Measurements from ENCODE around the gene SNX32. TPM values are rescaled to one million over a fixed set of nuclear protein-coding genes. Genes with fewer than 3 reads are reported as not detected.

The SNX32 gene
- total and polyA plus RNA-seq, 2 of the 13 experiments (the other 11 are each of a cell fraction or from before 2014, with no cell fraction given), result 0.09 to 0.34 TPM

GRCh38 chr11:65873318-65874156 lies 39.8 kb downstream of the SNX32 start (continued):
- no peak for TF ChIP-seq ZNF124 (CRISPR knock-in tag; IDR thresholded peaks at IDR 0.05)
- TF ChIP-seq NONO (IDR thresholded peaks at IDR 0.05), result no peak
- TF ChIP-seq NONO (CRISPR knock-in tag; conservative IDR thresholded peaks at IDR 0.05), result peak; percentile 74
- TF ChIP-seq SRSF9 (IDR thresholded peaks at IDR 0.05; ENCODE audit: borderline replicate concordance, insufficient read depth, low read depth, low read length, poor library complexity, severe bottlenecking), result no peak
- peak; percentile 71 for TF ChIP-seq SKIL (CRISPR knock-in tag; IDR thresholded peaks at IDR 0.05; ENCODE audit: borderline replicate concordance)
- peak; percentile 39; the same call in 1 of the 2 replicates for TF ChIP-seq FOXA3 (CRISPR knock-in tag; IDR thresholded peaks at IDR 0.05)
- TF ChIP-seq RAD51 (IDR thresholded peaks at IDR 0.05; ENCODE audit: borderline replicate concordance), result peak; percentile 53; the same call in 1 of the 2 replicates
- TF ChIP-seq ZBTB14 (CRISPR knock-in tag; IDR thresholded peaks at IDR 0.05), result no peak
- TF ChIP-seq ZNF451 (CRISPR knock-in tag; IDR thresholded peaks at IDR 0.05), result peak; percentile 79; the same call in 1 of the 2 replicates
- TF ChIP-seq SP1 (IDR thresholded peaks at IDR 0.05), result no peak
- peak; percentile 99 for TF ChIP-seq SP1 (CRISPR knock-in tag; IDR thresholded peaks at IDR 0.05)
- TF ChIP-seq ZNF644 (CRISPR knock-in tag; IDR thresholded peaks at IDR 0.05; ENCODE audit: low read depth), result no peak
- no peak for TF ChIP-seq SYNCRIP (IDR thresholded peaks at IDR 0.05; ENCODE audit: insufficient read depth, low read depth, low read length)
- TF ChIP-seq ASH2L (IDR thresholded peaks at IDR 0.05; ENCODE audit: insufficient read length, low read depth, low read length), result no peak
- no peak for TF ChIP-seq ZHX1 (CRISPR knock-in tag; IDR thresholded peaks at IDR 0.05; ENCODE audit: low read depth)
- TF ChIP-seq ZMYM3 (CRISPR knock-in tag; IDR thresholded peaks at IDR 0.05), result peak; percentile 97
- TF ChIP-seq PHF5A (CRISPR knock-in tag; IDR thresholded peaks at IDR 0.05; ENCODE audit: low read depth, unreplicated experiment), result peak; percentile 19
- TF ChIP-seq SIX1 (CRISPR knock-in tag; IDR thresholded peaks at IDR 0.05; ENCODE audit: borderline replicate concordance), result no peak
- TF ChIP-seq FIP1L1 (IDR thresholded peaks at IDR 0.05; ENCODE audit: borderline replicate concordance, insufficient read depth, low read depth, low read length), result no peak
- TF ChIP-seq BORCS8-MEF2B (CRISPR knock-in tag; IDR thresholded peaks at IDR 0.05), result peak; percentile 69; the same call in 1 of the 2 replicates
- no peak for TF ChIP-seq ATAD3A (CRISPR knock-in tag; IDR thresholded peaks at IDR 0.05)
- TF ChIP-seq ZNF878 (CRISPR knock-in tag; IDR thresholded peaks at IDR 0.05), result no peak
- TF ChIP-seq CBX1 (IDR thresholded peaks at IDR 0.05; ENCODE audit: low read depth), result no peak
- TF ChIP-seq RARG (CRISPR knock-in tag; IDR thresholded peaks at IDR 0.05; ENCODE audit: low read depth), result no peak
